G401.6 (cell line): ENCODE data around the gene SLC12A7.

ENCODE experiments used
- FAIRE-seq: peaks from 2 replicates; lab custom pipeline; 2012; peaks lifted over from hg19 to GRCh38; lab: Jason Lieb, UNC

The SLC12A7 gene

GRCh38 chr5:1017056-1017455 lies 94.8 kb downstream of the SLC12A7 start:
- FAIRE-seq: no peak

- FAIRE-seq: no peak
Observed at GRCh38 chr5:1016476-1016875, 95.4 kb downstream of the SLC12A7 start.

- no peak for FAIRE-seq
Observed at GRCh38 chr5:1016036-1016435, 95.8 kb downstream of the SLC12A7 start.

- no peak for FAIRE-seq
Observed at GRCh38 chr5:1015507-1015906, 96.4 kb downstream of the SLC12A7 start.

- no peak for FAIRE-seq
Observed at GRCh38 chr5:1014781-1015221, 97.1 kb downstream of the SLC12A7 start.

GRCh38 chr5:1014346-1014745 lies 97.5 kb downstream of the SLC12A7 start:
- no peak for FAIRE-seq

GRCh38 chr5:1013948-1014301 lies 97.9 kb downstream of the SLC12A7 start:
- FAIRE-seq: no peak

GRCh38 chr5:1013238-1013947 lies 98.5 kb downstream of the SLC12A7 start:
- FAIRE-seq: no peak

- no peak for FAIRE-seq
Observed at GRCh38 chr5:1012900-1013237, 99.0 kb downstream of the SLC12A7 start.

- FAIRE-seq: no peak
Observed at GRCh38 chr5:1012313-1012841, 99.5 kb downstream of the SLC12A7 start.

- FAIRE-seq: no peak
Observed at GRCh38 chr5:1011741-1012312, 100.0 kb downstream of the SLC12A7 start.

GRCh38 chr5:1011226-1011631 lies 100.6 kb downstream of the SLC12A7 start:
- FAIRE-seq: no peak

GRCh38 chr5:1010641-1011046 lies 101.2 kb downstream of the SLC12A7 start:
- FAIRE-seq: no peak

- no peak for FAIRE-seq
Observed at GRCh38 chr5:1010181-1010510, 101.7 kb downstream of the SLC12A7 start.

GRCh38 chr5:1009359-1010180 lies 102.3 kb downstream of the SLC12A7 start:
- no peak for FAIRE-seq

GRCh38 chr5:1008451-1009358 lies 103.2 kb downstream of the SLC12A7 start, which contains the start of gene NKD2:
TSS of gene NKD2 (plus strand) at chr5:1008802. CDS start at chr5:1009058, 256 bp downstream.
- no peak for FAIRE-seq

GRCh38 chr5:1007681-1008450 lies 104.0 kb downstream of the SLC12A7 start:
- FAIRE-seq: no peak

- FAIRE-seq: no peak
Observed at GRCh38 chr5:1007221-1007680, 104.6 kb downstream of the SLC12A7 start.

- no peak for FAIRE-seq
Observed at GRCh38 chr5:1006656-1007071, 105.2 kb downstream of the SLC12A7 start.

- FAIRE-seq: no peak
Observed at GRCh38 chr5:1005904-1006655, 105.8 kb downstream of the SLC12A7 start.
